Thyroid gland (tissue), 4 donors: ENCODE measurements around the gene GTSE1.

Experiments
- CTCF ChIP-seq, 6 experiments: fragments of 200-600 bp in 3 of 6; fragments of 450-650 bp in 3 of 6; sonication (generic) in 3 of 6; IDR thresholded peaks; one replicate each; pipeline ENCODE4 v1.5.1; 2016 to 2019; ENCODE audit warnings: antibody characterized with exemption in 6 of 6, mild to moderate bottlenecking in 2 of 6, inconsistent platforms in 1 of 6, moderate library complexity in 1 of 6
- POLR2A ChIP-seq, 2 donors: fragments of 450-650 bp; IDR thresholded peaks; one replicate each; pipeline ENCODE4 v1.6.1; 2017; ENCODE audit warnings: antibody characterized with exemption in 2 of 2, mild to moderate bottlenecking in 2 of 2, moderate library complexity in 1 of 2

GRCh38 chr22:46352276-46352675, 55.6 kb downstream of the GTSE1 start:
- TF ChIP-seq CTCF (IDR thresholded peaks at IDR 0.05) (no peak), POLR2A (IDR thresholded peaks at IDR 0.05) (no peak)
